CD14-positive monocyte (primary cell): ENCODE measurements around the gene KCNH3. TPM values are rescaled to one million over a fixed set of nuclear protein-coding genes. Genes with fewer than 3 reads are reported as not detected.

Experiments
- DNase-seq, 3 donors: peaks; one replicate each; pipeline ENCODE4 v3.0.0-alpha.2; 2011 to 2022
- H2AFZ ChIP-seq: 2 replicates; pipeline ENCODE4 v1.6.0; 2012; ENCODE audit warnings: mild to moderate bottlenecking, low read depth, low read length, inconsistent platforms; ENCODE audit not compliant: insufficient read depth, poor library complexity, severe bottlenecking
- H3K27ac ChIP-seq, 2 donors: 1 replicate in 1 of 2; 2 replicates in 1 of 2; pipeline ENCODE4 v1.5.1; 2012 to 2013; ENCODE audit warnings: low read length in 2 of 2, control low read depth in 1 of 2, inconsistent platforms in 1 of 2, low read depth in 1 of 2, mild to moderate bottlenecking in 1 of 2
- H3K27me3 ChIP-seq, 2 donors: one replicate each; pipeline versions ENCODE4 v1.6.0 to v1.6.1; 2011 to 2013; ENCODE audit warnings: low read length in 2 of 2; ENCODE audit not compliant: control insufficient read depth in 2 of 2, insufficient read depth in 2 of 2
- H3K36me3 ChIP-seq, 2 donors: replicated peaks in 1 of 2; 1 replicate in 1 of 2; 2 replicates in 1 of 2; pipeline versions ENCODE4 v1.5.1 to v1.6.1; 2012 to 2013; ENCODE audit warnings: low read length in 2 of 2, control low read depth in 1 of 2, inconsistent platforms in 1 of 2, mild to moderate bottlenecking in 1 of 2; ENCODE audit not compliant: insufficient read depth in 2 of 2, control insufficient read depth in 1 of 2
- H3K4me1 ChIP-seq, 2 donors: 1 replicate in 1 of 2; 2 replicates in 1 of 2; pipeline versions ENCODE4 v1.5.1 to v1.6.1; 2012 to 2013; ENCODE audit warnings: low read length in 2 of 2, control low read depth in 1 of 2, inconsistent platforms in 1 of 2, mild to moderate bottlenecking in 1 of 2, moderate library complexity in 1 of 2; ENCODE audit not compliant: insufficient read depth in 2 of 2, control insufficient read depth in 1 of 2
- H3K4me2 ChIP-seq: replicated peaks from 2 replicates; pipeline ENCODE3; 2012; ENCODE audit warnings: low read length, moderate library complexity, mild to moderate bottlenecking; ENCODE audit not compliant: poor library complexity, severe bottlenecking; ENCODE audit errors: extremely low read depth
- H3K4me3 ChIP-seq, 3 experiments: fragments of 200-600 bp in 1 of 3; sonication (generic) in 1 of 3; replicated peaks in 1 of 3; 1 replicate in 2 of 3; 2 replicates in 1 of 3; pipeline ENCODE4 v1.5.1; 2011 to 2013; ENCODE audit warnings: low read length in 3 of 3, mild to moderate bottlenecking in 3 of 3, control low read depth in 2 of 3, low read depth in 2 of 3, inconsistent platforms in 1 of 3, moderate library complexity in 1 of 3
- H3K79me2 ChIP-seq: 2 replicates; pipeline ENCODE4 v1.6.0; 2012; ENCODE audit warnings: mild to moderate bottlenecking, control low read depth, inconsistent platforms, low read length, moderate library complexity; ENCODE audit not compliant: insufficient read depth
- H3K9ac ChIP-seq: 2 replicates; pipeline ENCODE4 v1.6.0; 2017; ENCODE audit warnings: low read length, mild to moderate bottlenecking; ENCODE audit not compliant: insufficient read depth, poor library complexity, severe bottlenecking
- H3K9me3 ChIP-seq, 2 donors: replicated peaks in 1 of 2; 1 replicate in 1 of 2; 2 replicates in 1 of 2; pipeline versions ENCODE4 v1.5.1 to v1.6.1; 2012 to 2013; ENCODE audit warnings: low read length in 2 of 2, control low read depth in 1 of 2; ENCODE audit not compliant: control insufficient read depth in 1 of 2, insufficient read depth in 1 of 2
- H4K20me1 ChIP-seq: 2 replicates; pipeline ENCODE4 v1.6.0; 2012; ENCODE audit warnings: mild to moderate bottlenecking, low read length, control low read depth, moderate library complexity; ENCODE audit not compliant: insufficient read depth
- H3K27ac Mint-ChIP-seq, 7 donors: one replicate each; pipeline ENCODE4 v1.8.0; 2020; ENCODE audit warnings: mild to moderate bottlenecking in 7 of 7, mixed read lengths in 7 of 7, moderate library complexity in 6 of 7, inconsistent platforms in 2 of 7
- H3K27me3 Mint-ChIP-seq, 3 donors: one replicate each; pipeline ENCODE4 v1.8.0; 2021 to 2022; ENCODE audit warnings: low read depth in 3 of 3, mild to moderate bottlenecking in 3 of 3, mixed read lengths in 3 of 3, moderate library complexity in 3 of 3, inconsistent platforms in 1 of 3
- H3K36me3 Mint-ChIP-seq, 2 donors: one replicate each; pipeline ENCODE4 v1.8.0; 2020; ENCODE audit warnings: mixed read lengths in 2 of 2, inconsistent platforms in 1 of 2, mild to moderate bottlenecking in 1 of 2
- H3K4me1 Mint-ChIP-seq: one replicate; pipeline ENCODE4 v1.8.0; 2020; ENCODE audit warnings: mild to moderate bottlenecking, mixed read lengths
- H3K4me3 Mint-ChIP-seq, 2 donors: one replicate each; pipeline ENCODE4 v1.8.0; 2020; ENCODE audit warnings: mild to moderate bottlenecking in 2 of 2, mixed read lengths in 2 of 2, moderate library complexity in 1 of 2
- H3K9me3 Mint-ChIP-seq, 7 donors: one replicate each; pipeline ENCODE4 v1.8.0; 2020 to 2022; ENCODE audit warnings: mixed read lengths in 7 of 7, mild to moderate bottlenecking in 6 of 7, moderate library complexity in 6 of 7, inconsistent platforms in 2 of 7
- WGBS: methylation state at CpG from one replicate; pipeline ENCODE4 v1.1.5; 2013; ENCODE audit warnings: missing lambda C conversion rate; ENCODE audit not compliant: insufficient coverage; 5-methylcytosine and 5-hydroxymethylcytosine counted together
- intact Hi-C, 2 donors: fragments of 100-400 bp; cut with micrococcal nuclease; formaldehyde crosslinking; loops; one replicate each; pipeline versions ENCODE4 v1.15.0 to v1.15.1; 2023
- polyA plus RNA-seq, 3 donors: library from polyadenylated mRNA; depleted of rRNA in 1 of 3; unstranded in 2 of 3; stranded (reverse) in 1 of 3; fragments of 300-500 nt in 2 of 3; fragments of >200 nt in 1 of 3; fragmentation: Illumina TruSeq in 2 of 3; gene quantifications; 1 replicate in 2 of 3; 2 replicates in 1 of 3; pipeline ENCODE4 v1.2.3, GENCODE V29; 2012 to 2021
- TF ChIP-seq, protein P1 (sequence below): fragments of 200-600 bp; IDR thresholded peaks from one replicate; pipeline ENCODE4 v1.8.0; 2022; ENCODE audit warnings: antibody characterized with exemption, mild to moderate bottlenecking

Gene KCNH3
- polyA plus RNA-seq, 3 donors = 1.3 to 18.2 (median 3.3) TPM

DNA sequence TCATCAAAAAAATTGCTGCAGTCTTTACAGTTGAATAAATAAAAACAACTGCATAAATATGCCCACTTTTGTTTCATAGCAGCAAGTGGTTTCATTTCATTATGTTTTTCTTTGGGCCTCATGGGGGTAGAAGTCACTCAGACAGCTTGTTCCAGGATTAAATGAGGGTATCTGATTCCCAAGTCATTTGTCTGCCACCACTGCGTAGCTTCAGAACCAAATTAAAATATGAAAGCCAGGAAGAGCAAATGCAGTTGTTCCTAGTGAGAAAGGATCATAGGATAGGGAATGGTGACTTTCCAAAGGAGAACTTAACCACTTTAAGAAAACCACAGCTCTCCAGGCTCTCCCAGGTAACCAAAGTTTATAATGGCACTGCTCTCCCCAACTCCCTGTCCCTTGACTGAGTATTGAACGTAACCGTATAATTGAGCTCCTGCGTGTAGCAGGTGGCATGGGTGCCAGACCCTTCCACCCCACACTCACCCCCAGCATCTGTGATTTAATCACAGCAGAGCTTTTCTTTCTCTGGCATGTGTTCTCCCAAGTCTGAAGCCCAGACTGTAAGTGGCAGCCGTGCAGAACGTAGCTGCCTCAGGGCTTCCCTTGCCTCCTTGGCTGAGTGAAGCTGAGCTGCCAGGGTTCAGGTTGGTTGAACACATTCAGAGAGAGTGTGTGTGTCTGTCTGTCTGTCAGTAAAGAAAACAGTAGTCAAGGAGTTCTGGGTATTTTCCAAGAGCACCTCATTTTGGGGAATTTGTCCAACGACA is 11.3 kb upstream of the KCNH3 start:
- 100% methylated on average over 3 of the region's 7 CpGs for WGBS
- peaks cover 7 to 10% of the 10 kb centered on the region in 2 donors for H3K4me1 ChIP-seq

DNA sequence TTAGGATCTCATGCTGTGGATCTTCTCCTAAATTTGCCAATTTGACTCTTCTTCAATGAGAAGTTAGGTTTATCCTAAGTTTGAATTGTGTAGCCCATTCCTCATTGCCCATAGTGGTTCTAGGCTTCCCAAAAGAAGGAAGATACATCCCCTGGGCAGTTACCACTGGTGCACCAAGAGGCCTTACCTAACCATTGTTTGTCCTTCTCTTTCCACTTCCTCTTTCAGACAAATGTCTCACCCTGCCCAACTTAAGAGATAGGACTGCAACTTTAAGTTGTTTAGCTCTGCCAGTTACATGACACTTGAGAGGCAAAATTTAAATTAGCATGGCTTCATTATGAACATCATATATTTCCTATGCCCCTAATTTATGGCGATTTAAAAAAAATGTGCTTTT is 9.4 kb upstream of the KCNH3 start:
- Mint-ChIP-seq H3K27ac (no peak overlapping the region), H3K27me3 (peaks cover 4 to 5% (median 5%) of the 10 kb centered on the region in 3 donors), H3K4me1 (peaks cover 4% of the 10 kb centered on the region), H3K36me3 (peaks cover 14 to 16% of the 10 kb centered on the region in 2 donors), H3K9me3 (no peaks in the 10 kb centered on the region), H3K4me3 (no peak overlapping the region)
- WGBS = no CpG with 5 or more reads among the region's 1 CpG
- H3K4me1 ChIP-seq = peaks cover 7 to 10% of the 10 kb centered on the region in 2 donors
- peak; percentile 31 to 62 (median 54) for DNase-seq
- no peaks in the 10 kb centered on the region for H3K79me2 ChIP-seq
- intact Hi-C loops = no loop called here
- H3K9ac ChIP-seq = no peak overlapping the region
- no peak overlapping the region for H2AFZ ChIP-seq
- H3K4me3 ChIP-seq = no peak overlapping the region
- H4K20me1 ChIP-seq = no peaks in the 10 kb centered on the region
- peaks cover 6 to 17% of the 10 kb centered on the region in 2 donors for H3K36me3 ChIP-seq
- TF ChIP-seq, protein P1, sequence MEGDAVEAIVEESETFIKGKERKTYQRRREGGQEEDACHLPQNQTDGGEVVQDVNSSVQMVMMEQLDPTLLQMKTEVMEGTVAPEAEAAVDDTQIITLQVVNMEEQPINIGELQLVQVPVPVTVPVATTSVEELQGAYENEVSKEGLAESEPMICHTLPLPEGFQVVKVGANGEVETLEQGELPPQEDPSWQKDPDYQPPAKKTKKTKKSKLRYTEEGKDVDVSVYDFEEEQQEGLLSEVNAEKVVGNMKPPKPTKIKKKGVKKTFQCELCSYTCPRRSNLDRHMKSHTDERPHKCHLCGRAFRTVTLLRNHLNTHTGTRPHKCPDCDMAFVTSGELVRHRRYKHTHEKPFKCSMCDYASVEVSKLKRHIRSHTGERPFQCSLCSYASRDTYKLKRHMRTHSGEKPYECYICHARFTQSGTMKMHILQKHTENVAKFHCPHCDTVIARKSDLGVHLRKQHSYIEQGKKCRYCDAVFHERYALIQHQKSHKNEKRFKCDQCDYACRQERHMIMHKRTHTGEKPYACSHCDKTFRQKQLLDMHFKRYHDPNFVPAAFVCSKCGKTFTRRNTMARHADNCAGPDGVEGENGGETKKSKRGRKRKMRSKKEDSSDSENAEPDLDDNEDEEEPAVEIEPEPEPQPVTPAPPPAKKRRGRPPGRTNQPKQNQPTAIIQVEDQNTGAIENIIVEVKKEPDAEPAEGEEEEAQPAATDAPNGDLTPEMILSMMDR = no peak
- H3K4me2 ChIP-seq = no peak overlapping the region
- no peaks in the 10 kb centered on the region for H3K9me3 ChIP-seq
- H3K27me3 ChIP-seq = no peaks in the 10 kb centered on the region
- H3K27ac ChIP-seq = no peak overlapping the region

More for the DNA sequence above, 11.3 kb upstream of the KCNH3 start:
- Histone ChIP-seq H3K4me3 (no peak overlapping the region), H4K20me1 (no peaks in the 10 kb centered on the region), H3K27ac (no peak overlapping the region), H3K9ac (no peak overlapping the region), H3K4me2 (no peak overlapping the region), H3K36me3 (peaks cover 6 to 17% of the 10 kb centered on the region in 2 donors), H2AFZ (no peak overlapping the region), H3K9me3 (no peaks in the 10 kb centered on the region), H3K79me2 (no peaks in the 10 kb centered on the region), H3K27me3 (no peaks in the 10 kb centered on the region)
- DNase-seq = no peak
- Mint-ChIP-seq H3K36me3 (peaks cover 14 to 20% of the 10 kb centered on the region in 2 donors), H3K27me3 (no peaks in the 10 kb centered on the region), H3K27ac (peak overlapping the region in 1 of 7 donors; percentile 0), H3K4me3 (no peak overlapping the region), H3K4me1 (peaks cover 4% of the 10 kb centered on the region), H3K9me3 (no peaks in the 10 kb centered on the region)
- intact Hi-C loops = no loop called here
- TF ChIP-seq, protein P1 = no peak
